GM21423 (cell line): ENCODE data around the gene MAST2.

ENCODE experiments used
- ATAC-seq: cut with Tn5 transposase; IDR thresholded peaks from one replicate; pipeline ENCODE4 v1.9.1; 2021; ENCODE audit warnings: mild to moderate bottlenecking, moderate library complexity; ENCODE audit not compliant: unreplicated experiment

Gene MAST2

GRCh38 chr1:45803299-45803780 lies at the start of gene MAST2:
Gene MAST2 (plus strand): TSS chr1:45803612. CDS start chr1:45803896, 284 bp downstream.
- peak; percentile 89 for ATAC-seq

- ATAC-seq, result no peak
These were observed 47.7 kb upstream of the MAST2 start for GRCh38 chr1:45755697-45756096.

- no peak for ATAC-seq
These were observed 41.1 kb upstream of the MAST2 start for GRCh38 chr1:45762291-45762690.

GRCh38 chr1:45765999-45766792 lies 37.2 kb upstream of the MAST2 start:
- no peak for ATAC-seq

- no peak for ATAC-seq
These were observed 36.4 kb upstream of the MAST2 start for GRCh38 chr1:45767035-45767434.

- ATAC-seq, result no peak
These were observed 34.0 kb upstream of the MAST2 start for GRCh38 chr1:45769261-45769932.

GRCh38 chr1:45772971-45773370 lies 30.4 kb upstream of the MAST2 start:
- ATAC-seq, result no peak

- no peak for ATAC-seq
These were observed 27.6 kb upstream of the MAST2 start for GRCh38 chr1:45775794-45776193.

GRCh38 chr1:45785583-45785982 lies 17.8 kb upstream of the MAST2 start:
- no peak for ATAC-seq

GRCh38 chr1:45787905-45788304 lies 15.5 kb upstream of the MAST2 start:
- ATAC-seq, result no peak

GRCh38 chr1:45789601-45790000 lies 13.8 kb upstream of the MAST2 start:
- no peak for ATAC-seq

GRCh38 chr1:45792744-45793143 lies 10.7 kb upstream of the MAST2 start:
- ATAC-seq, result no peak

- ATAC-seq, result no peak
These were observed 9.3 kb upstream of the MAST2 start for GRCh38 chr1:45793942-45794604.

- no peak for ATAC-seq
These were observed 7.0 kb upstream of the MAST2 start for GRCh38 chr1:45796381-45796780.

GRCh38 chr1:45796946-45797345 lies 6.5 kb upstream of the MAST2 start:
- no peak for ATAC-seq

GRCh38 chr1:45800899-45801298 lies 2.5 kb upstream of the MAST2 start:
- no peak for ATAC-seq

- ATAC-seq, result no peak
These were observed 791 bp upstream of the MAST2 start for GRCh38 chr1:45802343-45803298.

GRCh38 chr1:45803781-45804668 lies 613 bp downstream of the MAST2 start:
- ATAC-seq, result peak; percentile 15

GRCh38 chr1:45804669-45804969 lies 1.2 kb downstream of the MAST2 start:
- no peak for ATAC-seq

- ATAC-seq, result no peak
These were observed 2.7 kb downstream of the MAST2 start for GRCh38 chr1:45806129-45806528.
